Endodermal cell (in vitro differentiated cells): ENCODE data around the gene PI16. TPM values are rescaled to one million over a fixed set of nuclear protein-coding genes. Genes with fewer than 3 reads are reported as not detected.

Source experiments
- DNase-seq: peaks from one replicate; pipeline ENCODE4 v3.0.0-alpha.2; 2017
- H3K27ac ChIP-seq: 2 replicates; pipeline ENCODE4 v1.5.1; 2013; ENCODE audit warnings: mild to moderate bottlenecking, low read depth, low read length, moderate library complexity
- H3K27me3 ChIP-seq: 2 replicates; pipeline ENCODE4 v1.6.1; 2013; ENCODE audit warnings: mild to moderate bottlenecking, low read length, moderate library complexity; ENCODE audit not compliant: insufficient read depth, control insufficient read depth, poor library complexity, severe bottlenecking
- H3K36me3 ChIP-seq: 2 replicates; pipeline ENCODE4 v1.7.0; 2013; ENCODE audit warnings: mild to moderate bottlenecking, low read length, moderate library complexity; ENCODE audit not compliant: control insufficient read depth, insufficient read depth
- H3K4me1 ChIP-seq: one replicate; pipeline ENCODE4 v1.7.0; 2013; ENCODE audit warnings: low read length; ENCODE audit not compliant: control insufficient read depth, insufficient read depth
- H3K4me3 ChIP-seq: 2 replicates; pipeline ENCODE4 v1.5.1; 2013; ENCODE audit warnings: mild to moderate bottlenecking, low read length, moderate library complexity
- H3K9ac ChIP-seq: 2 replicates; pipeline ENCODE4 v1.6.1; 2013; ENCODE audit warnings: mild to moderate bottlenecking, low read length, moderate library complexity; ENCODE audit not compliant: poor library complexity, severe bottlenecking; ENCODE audit errors: extremely low read depth
- H3K9me3 ChIP-seq: 2 replicates; pipeline ENCODE4 v1.6.1; 2013; ENCODE audit warnings: mild to moderate bottlenecking, low read length, moderate library complexity; ENCODE audit not compliant: control insufficient read depth
- H3K27ac Mint-ChIP-seq: 2 replicates; pipeline ENCODE4 v1.8.0; 2020; ENCODE audit warnings: mixed read lengths
- H3K27me3 Mint-ChIP-seq: 2 replicates; pipeline ENCODE4 v1.8.0; 2021; ENCODE audit warnings: mild to moderate bottlenecking, mixed read lengths; ENCODE audit not compliant: insufficient read depth
- H3K36me3 Mint-ChIP-seq: 2 replicates; pipeline ENCODE4 v1.8.0; 2020; ENCODE audit warnings: low read depth, mixed read lengths
- H3K4me1 Mint-ChIP-seq: 2 replicates; pipeline ENCODE4 v1.8.0; 2020; ENCODE audit warnings: mixed read lengths
- H3K4me3 Mint-ChIP-seq: 2 replicates; pipeline ENCODE4 v1.8.0; 2020; ENCODE audit warnings: mild to moderate bottlenecking, moderate library complexity, mixed read lengths
- H3K9me3 Mint-ChIP-seq: 2 replicates; pipeline ENCODE4 v1.8.0; 2020; ENCODE audit warnings: mild to moderate bottlenecking, mixed read lengths
- WGBS, 2 experiments: methylation state at CpG; one replicate each; pipeline versions ENCODE4 v1.1.5 to v1.1.7; 2013; ENCODE audit warnings: missing lambda C conversion rate in 2 of 2, mixed read lengths in 1 of 2; ENCODE audit not compliant: insufficient coverage in 1 of 2, insufficient read length in 1 of 2; 5-methylcytosine and 5-hydroxymethylcytosine counted together
- total RNA-seq, 2 donors: library from RNA; stranded (reverse); fragmentation: NEBNext Ultra II Directional in 1 of 2; extraction: Animal tissue kit (Norgen Biotek cat#: 25700) in 1 of 2; gene quantifications; 2 replicates in 1 of 2; 3 replicates in 1 of 2; pipeline ENCODE4 v1.2.1, GENCODE V29; 2021
- TF ChIP-seq, protein P1 (sequence below): fragments of 200-600 bp; sonication (generic); conservative IDR thresholded peaks from 2 replicates; pipeline ENCODE4 v1.5.0; 2021; ENCODE audit warnings: antibody characterized with exemption, mild to moderate bottlenecking

PI16 gene
- total RNA-seq, 2 donors from 2014 or later = not detected

DNA sequence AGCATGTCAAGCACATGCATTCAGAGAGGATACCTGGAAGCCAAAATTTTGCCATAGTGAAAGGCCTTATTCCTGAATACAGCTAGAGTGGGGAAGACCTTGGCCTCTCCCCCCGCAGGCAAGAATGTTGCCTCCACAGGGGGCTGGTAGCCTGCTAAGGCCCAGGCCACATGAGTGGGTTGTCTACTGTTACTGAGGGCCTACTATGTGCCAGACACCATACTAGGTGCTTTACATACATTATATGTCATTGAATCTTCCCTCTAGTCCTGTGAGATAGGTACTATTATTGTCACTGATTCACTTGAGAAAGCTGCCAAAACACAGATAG lies 642 bp upstream of the PI16 start:
- TF ChIP-seq, protein P1, sequence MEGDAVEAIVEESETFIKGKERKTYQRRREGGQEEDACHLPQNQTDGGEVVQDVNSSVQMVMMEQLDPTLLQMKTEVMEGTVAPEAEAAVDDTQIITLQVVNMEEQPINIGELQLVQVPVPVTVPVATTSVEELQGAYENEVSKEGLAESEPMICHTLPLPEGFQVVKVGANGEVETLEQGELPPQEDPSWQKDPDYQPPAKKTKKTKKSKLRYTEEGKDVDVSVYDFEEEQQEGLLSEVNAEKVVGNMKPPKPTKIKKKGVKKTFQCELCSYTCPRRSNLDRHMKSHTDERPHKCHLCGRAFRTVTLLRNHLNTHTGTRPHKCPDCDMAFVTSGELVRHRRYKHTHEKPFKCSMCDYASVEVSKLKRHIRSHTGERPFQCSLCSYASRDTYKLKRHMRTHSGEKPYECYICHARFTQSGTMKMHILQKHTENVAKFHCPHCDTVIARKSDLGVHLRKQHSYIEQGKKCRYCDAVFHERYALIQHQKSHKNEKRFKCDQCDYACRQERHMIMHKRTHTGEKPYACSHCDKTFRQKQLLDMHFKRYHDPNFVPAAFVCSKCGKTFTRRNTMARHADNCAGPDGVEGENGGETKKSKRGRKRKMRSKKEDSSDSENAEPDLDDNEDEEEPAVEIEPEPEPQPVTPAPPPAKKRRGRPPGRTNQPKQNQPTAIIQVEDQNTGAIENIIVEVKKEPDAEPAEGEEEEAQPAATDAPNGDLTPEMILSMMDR = no peak
- WGBS, 2 experiments = 88 to 91% methylated on average over 1 of the region's 1 CpG
- Mint-ChIP-seq H3K27me3 (no peaks in the 10 kb centered on the region), H3K27ac (no peak overlapping the region), H3K4me3 (no peak overlapping the region), H3K4me1 (peaks cover 2% of the 10 kb centered on the region), H3K9me3 (no peaks in the 10 kb centered on the region), H3K36me3 (no peaks in the 10 kb centered on the region)
- Histone ChIP-seq H3K9ac (no peak overlapping the region), H3K4me1 (no peaks in the 10 kb centered on the region), H3K27me3 (no peaks in the 10 kb centered on the region), H3K27ac (no peak overlapping the region), H3K36me3 (no peaks in the 10 kb centered on the region), H3K4me3 (no peak overlapping the region), H3K9me3 (no peaks in the 10 kb centered on the region)
- peak; percentile 35 for DNase-seq

DNA sequence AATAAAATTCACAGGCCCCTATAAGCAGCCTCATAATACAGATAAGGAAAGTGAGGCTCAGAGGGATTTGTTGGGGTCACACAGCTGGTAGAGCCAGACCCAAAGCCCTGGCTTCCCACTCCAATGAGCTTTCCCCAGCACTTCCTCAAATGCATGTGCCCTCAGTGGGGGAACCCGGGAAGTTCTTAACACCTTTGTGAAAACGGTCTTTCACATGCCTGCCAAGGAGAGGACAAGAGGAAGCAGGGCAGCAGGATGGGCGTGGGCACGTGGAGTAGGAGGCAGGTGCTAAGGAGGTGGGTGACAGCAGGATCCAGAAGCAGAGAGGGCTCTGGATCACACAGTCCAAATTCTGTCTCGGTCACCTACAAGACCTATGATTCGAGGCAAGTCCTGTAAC lies 598 bp downstream of the PI16 start:
- no peak overlapping the region for H3K27ac ChIP-seq
- H3K9me3 Mint-ChIP-seq = no peaks in the 10 kb centered on the region
- no peak overlapping the region for H3K9ac ChIP-seq
- no peaks in the 10 kb centered on the region for H3K36me3 ChIP-seq
- H3K27me3 ChIP-seq = no peaks in the 10 kb centered on the region
- no peaks in the 10 kb centered on the region for H3K9me3 ChIP-seq
- H3K36me3 Mint-ChIP-seq = no peaks in the 10 kb centered on the region
- WGBS, 2 experiments = 66 to 75% methylated on average over 5 to 6 of the region's 6 CpGs
- no peak overlapping the region for H3K27ac Mint-ChIP-seq
- no peaks in the 10 kb centered on the region for H3K4me1 Mint-ChIP-seq
- DNase-seq = peak; percentile 52
- TF ChIP-seq, protein P1 = no peak
- no peak overlapping the region for H3K4me3 ChIP-seq
- H3K27me3 Mint-ChIP-seq = no peaks in the 10 kb centered on the region
- no peak overlapping the region for H3K4me3 Mint-ChIP-seq
- H3K4me1 ChIP-seq = no peaks in the 10 kb centered on the region

- no peak overlapping the region for H3K9ac ChIP-seq
- H3K4me1 ChIP-seq = no peaks in the 10 kb centered on the region
- no peaks in the 10 kb centered on the region for H3K9me3 ChIP-seq
- DNase-seq = peak; percentile 44
- Mint-ChIP-seq H3K4me3 (no peak overlapping the region), H3K27me3 (no peaks in the 10 kb centered on the region), H3K9me3 (no peaks in the 10 kb centered on the region), H3K36me3 (no peaks in the 10 kb centered on the region), H3K4me1 (peaks cover 5% of the 10 kb centered on the region), H3K27ac (no peak overlapping the region)
- no peak overlapping the region for H3K4me3 ChIP-seq
- WGBS, 2 experiments = 87 to 90% methylated on average over 8 to 9 of the region's 9 CpGs
- no peak overlapping the region for H3K27ac ChIP-seq
- no peaks in the 10 kb centered on the region for H3K36me3 ChIP-seq
- TF ChIP-seq, protein P1 = no peak
- no peaks in the 10 kb centered on the region for H3K27me3 ChIP-seq
Measured at GRCh38 chr6:36955671-36956445, 1.3 kb downstream of the PI16 start.
